ENCODE measurements around the gene SCT.

SCT gene

GRCh38 chr11:643366-643765 lies 16.4 kb upstream of the SCT start:
- DNase-seq: no peak

- no peak for DNase-seq
Measured at GRCh38 chr11:641806-642370, 14.9 kb upstream of the SCT start.

- no peak for DNase-seq
Measured at GRCh38 chr11:640021-640706, 13.2 kb upstream of the SCT start.

- DNase-seq: no peak
Measured at GRCh38 chr11:639332-639955, 12.5 kb upstream of the SCT start.

- DNase-seq: no peak
Measured at GRCh38 chr11:638631-639331, 11.8 kb upstream of the SCT start.

GRCh38 chr11:637593-638521 lies 10.9 kb upstream of the SCT start:
- DNase-seq: no peak

- no peak for DNase-seq
Measured at GRCh38 chr11:637333-637592, 10.3 kb upstream of the SCT start.

GRCh38 chr11:636511-637332 lies 9.7 kb upstream of the SCT start, which contains the start of gene DRD4:
Gene DRD4, plus strand, starts transcription at chr11:637269. Its CDS starts 36 bp downstream, at chr11:637305.
- DNase-seq: no peak

GRCh38 chr11:635945-636510 lies 9.0 kb upstream of the SCT start:
- no peak for DNase-seq

GRCh38 chr11:630871-631270 lies 3.9 kb upstream of the SCT start:
- DNase-seq: no peak

- DNase-seq: no peak
Measured at GRCh38 chr11:629237-629583, 2.2 kb upstream of the SCT start.

- DNase-seq: no peak
Measured at GRCh38 chr11:628056-628455, 1.1 kb upstream of the SCT start.

- DNase-seq: no peak
Measured at GRCh38 chr11:627308-627576, 261 bp upstream of the SCT start.

- no peak for DNase-seq
Measured at GRCh38 chr11:625636-626268, 1.2 kb downstream of the SCT start.

GRCh38 chr11:624705-625635 lies 2.0 kb downstream of the SCT start, which contains the start of gene CDHR5:
Gene CDHR5, minus strand, starts transcription at chr11:624955. Its CDS starts 53 bp downstream, at chr11:624902.
- no peak for DNase-seq

- no peak for DNase-seq
Measured at GRCh38 chr11:623999-624704, 2.8 kb downstream of the SCT start.

- no peak for DNase-seq
Measured at GRCh38 chr11:623349-623869, 3.6 kb downstream of the SCT start.

GRCh38 chr11:621838-622237 lies 5.1 kb downstream of the SCT start:
- no peak for DNase-seq
